Effector memory CD8-positive, alpha-beta T cell (primary cell): ENCODE results near the gene NOG.

Experiments
- ATAC-seq: fragments of 150-1000 bp; cut with Tn5 transposase; replicated peaks from 2 replicates; pipeline ENCODE4 v1.10.0; 2021; ENCODE audit warnings: mild to moderate bottlenecking, moderate library complexity
- DNase-seq, 3 experiments: peaks; one replicate each; pipeline ENCODE4 v3.0.0; 2021
- H3K27ac Mint-ChIP-seq, 2 donors: one replicate each; pipeline ENCODE4 v1.8.0; 2022; ENCODE audit warnings: mild to moderate bottlenecking in 2 of 2, mixed read lengths in 2 of 2, moderate library complexity in 2 of 2
- H3K27me3 Mint-ChIP-seq, 2 donors: one replicate each; pipeline ENCODE4 v1.8.0; 2022; ENCODE audit warnings: mixed read lengths in 2 of 2
- H3K36me3 Mint-ChIP-seq: one replicate; pipeline ENCODE4 v1.8.0; 2022; ENCODE audit warnings: mild to moderate bottlenecking, moderate library complexity, mixed read lengths; ENCODE audit not compliant: insufficient read depth
- H3K4me1 Mint-ChIP-seq, 2 donors: one replicate each; pipeline ENCODE4 v1.8.0; 2022; ENCODE audit warnings: low read depth in 2 of 2, mixed read lengths in 2 of 2
- H3K4me3 Mint-ChIP-seq, 2 donors: one replicate each; pipeline ENCODE4 v1.8.0; 2022; ENCODE audit warnings: mild to moderate bottlenecking in 2 of 2, mixed read lengths in 2 of 2, moderate library complexity in 2 of 2
- H3K9me3 Mint-ChIP-seq, 2 donors: one replicate each; pipeline ENCODE4 v1.8.0; 2022; ENCODE audit warnings: mixed read lengths in 2 of 2

The NOG gene

GRCh38 chr17:56630202-56630601 is 36.7 kb downstream of the NOG start:
- ATAC-seq (no peak), DNase-seq (no peak)
- Mint-ChIP-seq H3K9me3 (no peaks in the 10 kb centered on the region), H3K27me3 (peaks cover 20 to 73% of the 10 kb centered on the region in 2 donors), H3K36me3 (no peaks in the 10 kb centered on the region), H3K4me3 (no peak overlapping the region), H3K27ac (no peak overlapping the region), H3K4me1 (no peaks in the 10 kb centered on the region)

GRCh38 chr17:56633681-56634080 is 40.2 kb downstream of the NOG start:
- Mint-ChIP-seq H3K4me3 (no peak overlapping the region), H3K36me3 (no peaks in the 10 kb centered on the region), H3K4me1 (no peaks in the 10 kb centered on the region), H3K27me3 (peaks cover 20 to 75% of the 10 kb centered on the region in 2 donors), H3K9me3 (no peaks in the 10 kb centered on the region), H3K27ac (no peak overlapping the region)
- DNase-seq (no peak), ATAC-seq (no peak)

- Mint-ChIP-seq H3K36me3 (no peaks in the 10 kb centered on the region), H3K27me3 (peaks cover 21 to 76% of the 10 kb centered on the region in 2 donors), H3K27ac (no peak overlapping the region), H3K4me3 (no peak overlapping the region), H3K9me3 (no peaks in the 10 kb centered on the region), H3K4me1 (no peaks in the 10 kb centered on the region)
- ATAC-seq (no peak), DNase-seq (no peak)
Measured at GRCh38 chr17:56635641-56636040, 42.1 kb downstream of the NOG start.

- no peak for ATAC-seq
- Mint-ChIP-seq H3K9me3 (no peaks in the 10 kb centered on the region), H3K4me1 (no peaks in the 10 kb centered on the region), H3K4me3 (no peak overlapping the region), H3K27ac (no peak overlapping the region), H3K27me3 (peaks cover 23 to 82% of the 10 kb centered on the region in 2 donors), H3K36me3 (no peaks in the 10 kb centered on the region)
- DNase-seq: no peak
Measured at GRCh38 chr17:56636265-56636664, 42.8 kb downstream of the NOG start.

GRCh38 chr17:56637254-56637653 is 43.8 kb downstream of the NOG start:
- H3K4me3 Mint-ChIP-seq: no peak overlapping the region
- H3K4me1 Mint-ChIP-seq: no peaks in the 10 kb centered on the region
- H3K9me3 Mint-ChIP-seq: no peaks in the 10 kb centered on the region
- no peak for ATAC-seq
- no peak overlapping the region for H3K27ac Mint-ChIP-seq
- no peak for DNase-seq
- no peaks in the 10 kb centered on the region for H3K36me3 Mint-ChIP-seq
- peaks cover 28 to 83% of the 10 kb centered on the region in 2 donors for H3K27me3 Mint-ChIP-seq

GRCh38 chr17:56638591-56639051 is 45.1 kb downstream of the NOG start:
- ATAC-seq (no peak), DNase-seq (no peak)
- Mint-ChIP-seq H3K27ac (no peak overlapping the region), H3K36me3 (no peaks in the 10 kb centered on the region), H3K27me3 (peaks cover 32 to 95% of the 10 kb centered on the region in 2 donors), H3K4me1 (no peaks in the 10 kb centered on the region), H3K4me3 (no peak overlapping the region), H3K9me3 (no peaks in the 10 kb centered on the region)

GRCh38 chr17:56639517-56639916 is 46.0 kb downstream of the NOG start:
- Mint-ChIP-seq H3K4me1 (no peaks in the 10 kb centered on the region), H3K36me3 (no peaks in the 10 kb centered on the region), H3K4me3 (no peak overlapping the region), H3K9me3 (no peaks in the 10 kb centered on the region), H3K27ac (no peak overlapping the region), H3K27me3 (peaks cover 37 to 97% of the 10 kb centered on the region in 2 donors)
- ATAC-seq (no peak), DNase-seq (no peak)

- peaks cover 41 to 97% of the 10 kb centered on the region in 2 donors for H3K27me3 Mint-ChIP-seq
- H3K36me3 Mint-ChIP-seq: no peaks in the 10 kb centered on the region
- no peaks in the 10 kb centered on the region for H3K4me1 Mint-ChIP-seq
- no peak overlapping the region for H3K27ac Mint-ChIP-seq
- DNase-seq: no peak
- H3K4me3 Mint-ChIP-seq: no peak overlapping the region
- no peaks in the 10 kb centered on the region for H3K9me3 Mint-ChIP-seq
- ATAC-seq: no peak
Measured at GRCh38 chr17:56640116-56640515, 46.6 kb downstream of the NOG start.

- H3K9me3 Mint-ChIP-seq: no peaks in the 10 kb centered on the region
- H3K36me3 Mint-ChIP-seq: no peaks in the 10 kb centered on the region
- DNase-seq: no peak
- no peak for ATAC-seq
- no peak overlapping the region for H3K27ac Mint-ChIP-seq
- H3K4me1 Mint-ChIP-seq: no peaks in the 10 kb centered on the region
- H3K27me3 Mint-ChIP-seq: peaks cover 46 to 97% of the 10 kb centered on the region in 2 donors
- H3K4me3 Mint-ChIP-seq: no peak overlapping the region
Measured at GRCh38 chr17:56641373-56641772, 47.9 kb downstream of the NOG start.

- no peak for ATAC-seq
- Mint-ChIP-seq H3K4me1 (no peaks in the 10 kb centered on the region), H3K27ac (no peak overlapping the region), H3K9me3 (no peaks in the 10 kb centered on the region), H3K36me3 (no peaks in the 10 kb centered on the region), H3K27me3 (peaks cover 51 to 97% of the 10 kb centered on the region in 2 donors), H3K4me3 (no peak overlapping the region)
- no peak for DNase-seq
Measured at GRCh38 chr17:56641894-56642293, 48.4 kb downstream of the NOG start.

- H3K4me3 Mint-ChIP-seq: no peak overlapping the region
Measured at GRCh38 chr17:56642424-56642823, 48.9 kb downstream of the NOG start.

More at GRCh38 chr17:56642424-56642823, 48.9 kb downstream of the NOG start:
- Mint-ChIP-seq H3K36me3 (no peaks in the 10 kb centered on the region), H3K27ac (no peak overlapping the region), H3K27me3 (peaks cover 56 to 97% of the 10 kb centered on the region in 2 donors), H3K4me1 (no peaks in the 10 kb centered on the region), H3K9me3 (no peaks in the 10 kb centered on the region)
- ATAC-seq (no peak), DNase-seq (no peak)
